HepG2 (cell line): Measurements from ENCODE around the gene CES3. TPM values are rescaled to one million over a fixed set of nuclear protein-coding genes. Genes with fewer than 3 reads are reported as not detected.

ENCODE experiments used
- BCL6 ChIP-seq: IDR thresholded peaks from 2 replicates; pipeline ENCODE4 v1.6.1; 2016; ENCODE audit warnings: missing genetic modification reagents, missing compliant biosample characterization
- BRCA1 ChIP-seq: sonication (generic); formaldehyde crosslinking; IDR thresholded peaks from 2 replicates; pipeline ENCODE4 v1.4.0; 2020; ENCODE audit warnings: missing genetic modification reagents
- CEBPG ChIP-seq: IDR thresholded peaks from 2 replicates; pipeline ENCODE4 v1.6.1; 2016
- CHD4 ChIP-seq: fragments of 200-600 bp; sonication (generic); IDR thresholded peaks from 2 replicates; pipeline ENCODE4 v1.7.0; 2017; ENCODE audit warnings: mild to moderate bottlenecking, low read length, borderline replicate concordance
- CREBL2 ChIP-seq: sonication (generic); formaldehyde crosslinking; IDR thresholded peaks from 2 replicates; pipeline ENCODE4 v1.8.1; 2023; ENCODE audit warnings: missing genetic modification reagents, mild to moderate bottlenecking, borderline replicate concordance
- FOXK1 ChIP-seq: sonication (generic); formaldehyde crosslinking; IDR thresholded peaks from 2 replicates; pipeline ENCODE4 v1.4.0; 2020; ENCODE audit warnings: low read depth, missing genetic modification reagents, borderline replicate concordance
- HNF4A ChIP-seq: sonication (generic); formaldehyde crosslinking; IDR thresholded peaks from 2 replicates; pipeline ENCODE4 v1.4.0; 2020; ENCODE audit warnings: missing genetic modification reagents
- PCBP2 ChIP-seq: fragments of 200-400 bp; formaldehyde crosslinking; optimal IDR thresholded peaks from 2 replicates; pipeline ENCODE3; 2018; ENCODE audit warnings: low read length, low read depth; ENCODE audit not compliant: poor library complexity, severe bottlenecking
- PTBP1 ChIP-seq: fragments of 200-400 bp; formaldehyde crosslinking; IDR thresholded peaks from 2 replicates; pipeline ENCODE4 v1.6.1; 2018; ENCODE audit warnings: low read length, low read depth; ENCODE audit not compliant: poor library complexity, severe bottlenecking
- RFXAP ChIP-seq: sonication (generic); formaldehyde crosslinking; IDR thresholded peaks from 2 replicates; pipeline ENCODE4 v1.4.0; 2020; ENCODE audit warnings: missing genetic modification reagents, borderline replicate concordance
- SMC3 ChIP-seq: IDR thresholded peaks from 2 replicates; pipeline ENCODE4 v1.6.1; 2011; ENCODE audit warnings: low read length, improper control_type of control experiment
- ZMAT5 ChIP-seq: sonication (generic); formaldehyde crosslinking; IDR thresholded peaks from 2 replicates; pipeline ENCODE4 v1.5.0; 2020; ENCODE audit warnings: mild to moderate bottlenecking, low read depth, missing genetic modification reagents, borderline replicate concordance
- ZMYM2 ChIP-seq: sonication (generic); formaldehyde crosslinking; IDR thresholded peaks from 2 replicates; pipeline ENCODE4 v1.8.0; 2022; ENCODE audit warnings: mild to moderate bottlenecking, missing genetic modification reagents
- ZNF136 ChIP-seq: sonication (generic); formaldehyde crosslinking; IDR thresholded peaks from 2 replicates; pipeline ENCODE4 v1.8.1; 2022; ENCODE audit warnings: low read depth, mild to moderate bottlenecking, moderate library complexity, missing genetic modification reagents
- ZNF180 ChIP-seq: sonication (generic); formaldehyde crosslinking; IDR thresholded peaks from 2 replicates; pipeline ENCODE4 v1.4.0; 2020; ENCODE audit warnings: low read depth, missing genetic modification reagents, borderline replicate concordance
- ZNF20 ChIP-seq: sonication (generic); formaldehyde crosslinking; IDR thresholded peaks from 2 replicates; pipeline ENCODE4 v1.4.0; 2020; ENCODE audit warnings: mild to moderate bottlenecking, moderate library complexity, missing genetic modification reagents
- ZNF562 ChIP-seq: sonication (generic); formaldehyde crosslinking; IDR thresholded peaks from 2 replicates; pipeline ENCODE4 v1.8.0; 2022; ENCODE audit warnings: missing genetic modification reagents, borderline replicate concordance
- ZNF691 ChIP-seq: sonication (generic); formaldehyde crosslinking; IDR thresholded peaks from 2 replicates; pipeline ENCODE4 v1.4.0; 2020; ENCODE audit warnings: missing genetic modification reagents, low read depth, mild to moderate bottlenecking, borderline replicate concordance
- ZNF749 ChIP-seq: sonication (generic); formaldehyde crosslinking; IDR thresholded peaks from 2 replicates; pipeline ENCODE4 v1.8.0; 2022; ENCODE audit warnings: mild to moderate bottlenecking, missing genetic modification reagents, moderate library complexity, borderline replicate concordance
- ZSCAN12 ChIP-seq: sonication (generic); formaldehyde crosslinking; IDR thresholded peaks from 2 replicates; pipeline ENCODE4 v1.9.0; 2021; ENCODE audit warnings: mild to moderate bottlenecking, missing genetic modification reagents
- polyA plus RNA-seq, 8 experiments: library from polyadenylated mRNA; depleted of rRNA in 3 of 8; stranded (reverse) in 7 of 8; unstranded in 1 of 8; fragments of >200 nt; fragmentation: Illumina TruSeq in 4 of 8; extraction: Trizol in 4 of 8; gene quantifications; 2 replicates each; pipeline versions ENCODE4 v1.2.1 to v1.2.3, GENCODE V29; 2011 to 2016; ENCODE audit warnings: low read depth in 4 of 8, missing spikeins in 1 of 8, mixed read lengths in 1 of 8; ENCODE audit not compliant: insufficient read depth in 1 of 8
- total RNA-seq, 5 experiments: library from RNA; depleted of rRNA; stranded (reverse); fragments of >200 nt; fragmentation: Illumina TruSeq; extraction: Trizol; gene quantifications; 2 replicates each; pipeline ENCODE4 v1.2.3, GENCODE V29; 2016; ENCODE audit warnings: low read depth in 1 of 5
- TF ChIP-seq, protein P1 (sequence below): IDR thresholded peaks from 2 replicates; pipeline ENCODE4 v1.6.1; 2016; ENCODE audit warnings: low read depth
- TF ChIP-seq, protein P2 (sequence below): sonication (generic); formaldehyde crosslinking; conservative IDR thresholded peaks from 2 replicates; pipeline ENCODE4 v1.4.0; 2020; ENCODE audit warnings: missing genetic modification reagents

CES3 gene
- total and polyA plus RNA-seq, 2 of the 13 experiments (the other 11 are each of a cell fraction or from before 2014, with no cell fraction given) = 6.6 to 17.4 TPM

DNA sequence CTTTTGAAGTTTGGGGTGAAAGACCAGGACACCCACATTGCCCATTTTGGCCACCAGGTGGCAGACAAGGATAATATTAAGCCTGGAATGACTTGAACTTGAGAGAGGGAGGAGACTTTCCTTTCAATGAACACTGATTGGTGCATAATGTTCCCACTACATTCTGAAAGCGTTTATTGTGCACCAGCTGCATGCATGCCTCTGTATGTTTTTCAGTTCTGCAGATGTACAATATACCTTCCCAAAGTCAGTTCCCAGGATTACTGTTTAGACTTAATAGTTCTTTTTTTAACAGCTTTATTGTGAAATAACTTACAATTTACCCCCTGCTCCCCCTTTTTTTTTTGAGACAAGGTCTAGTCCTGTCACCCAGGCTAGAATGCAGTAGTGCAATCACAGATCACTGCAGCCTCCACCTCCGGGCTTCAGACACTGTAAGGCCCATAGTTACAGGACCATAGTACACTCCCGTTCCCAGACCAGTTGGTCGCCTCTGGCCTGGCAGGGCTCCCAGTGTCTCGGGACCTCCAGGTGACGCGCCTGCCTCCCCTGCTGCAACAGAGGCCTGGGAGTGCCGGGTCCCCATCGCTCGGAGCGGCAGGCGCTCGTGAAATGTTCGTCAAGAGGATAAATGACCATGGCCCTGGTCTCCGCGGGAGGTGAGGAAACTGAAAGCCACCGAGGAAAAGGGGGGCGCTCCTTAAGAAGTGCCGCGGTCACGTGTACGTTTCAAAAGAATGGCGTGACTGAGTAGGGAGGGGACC is 13.6 kb upstream of the CES3 start (continued):
- TF ChIP-seq PTBP1 (no peak), ZNF20 (CRISPR knock-in tag) (no peak), ZNF136 (peak; percentile 67; the same call in 1 of the 2 replicates), ZMYM2 (CRISPR knock-in tag) (peak; percentile 58; the same call in 1 of the 2 replicates), SMC3 (peak; percentile 87), ZNF180 (CRISPR knock-in tag) (no peak), ZMAT5 (no peak), ZNF562 (CRISPR knock-in tag) (no peak), CREBL2 (CRISPR knock-in tag) (no peak), RFXAP (CRISPR knock-in tag) (0 out of 2 replicates have a peak, but pooled peaks have one; percentile 18), CHD4 (peak; percentile 54; the same call in 1 of the 2 replicates), HNF4A (0 out of 2 replicates have a peak, but pooled peaks have one; percentile 3), ZSCAN12 (0 out of 2 replicates have a peak, but pooled peaks have one; percentile 31), FOXK1 (CRISPR knock-in tag) (peak; percentile 36; the same call in 1 of the 2 replicates), ZNF691 (CRISPR knock-in tag) (0 out of 2 replicates have a peak, but pooled peaks have one; percentile 30), BRCA1 (0 out of 2 replicates have a peak, but pooled peaks have one; percentile 27), ZNF749 (no peak), BCL6 (CRISPR knock-in tag) (peak; percentile 45; the same call in 1 of the 2 replicates), PCBP2 (no peak), CEBPG (CRISPR knock-in tag) (0 out of 2 replicates have a peak, but pooled peaks have one; percentile 31)
- TF ChIP-seq, protein P1, sequence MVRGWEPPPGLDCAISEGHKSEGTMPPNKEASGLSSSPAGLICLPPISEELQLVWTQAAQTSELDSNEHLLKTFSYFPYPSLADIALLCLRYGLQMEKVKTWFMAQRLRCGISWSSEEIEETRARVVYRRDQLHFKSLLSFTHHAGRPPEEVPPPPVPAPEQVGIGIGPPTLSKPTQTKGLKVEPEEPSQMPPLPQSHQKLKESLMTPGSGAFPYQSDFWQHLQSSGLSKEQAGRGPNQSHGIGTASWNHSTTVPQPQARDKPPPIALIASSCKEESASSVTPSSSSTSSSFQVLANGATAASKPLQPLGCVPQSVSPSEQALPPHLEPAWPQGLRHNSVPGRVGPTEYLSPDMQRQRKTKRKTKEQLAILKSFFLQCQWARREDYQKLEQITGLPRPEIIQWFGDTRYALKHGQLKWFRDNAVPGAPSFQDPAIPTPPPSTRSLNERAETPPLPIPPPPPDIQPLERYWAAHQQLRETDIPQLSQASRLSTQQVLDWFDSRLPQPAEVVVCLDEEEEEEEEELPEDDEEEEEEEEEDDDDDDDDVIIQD = 0 out of 2 replicates have a peak, but pooled peaks have one; percentile 18
- TF ChIP-seq, protein P2, sequence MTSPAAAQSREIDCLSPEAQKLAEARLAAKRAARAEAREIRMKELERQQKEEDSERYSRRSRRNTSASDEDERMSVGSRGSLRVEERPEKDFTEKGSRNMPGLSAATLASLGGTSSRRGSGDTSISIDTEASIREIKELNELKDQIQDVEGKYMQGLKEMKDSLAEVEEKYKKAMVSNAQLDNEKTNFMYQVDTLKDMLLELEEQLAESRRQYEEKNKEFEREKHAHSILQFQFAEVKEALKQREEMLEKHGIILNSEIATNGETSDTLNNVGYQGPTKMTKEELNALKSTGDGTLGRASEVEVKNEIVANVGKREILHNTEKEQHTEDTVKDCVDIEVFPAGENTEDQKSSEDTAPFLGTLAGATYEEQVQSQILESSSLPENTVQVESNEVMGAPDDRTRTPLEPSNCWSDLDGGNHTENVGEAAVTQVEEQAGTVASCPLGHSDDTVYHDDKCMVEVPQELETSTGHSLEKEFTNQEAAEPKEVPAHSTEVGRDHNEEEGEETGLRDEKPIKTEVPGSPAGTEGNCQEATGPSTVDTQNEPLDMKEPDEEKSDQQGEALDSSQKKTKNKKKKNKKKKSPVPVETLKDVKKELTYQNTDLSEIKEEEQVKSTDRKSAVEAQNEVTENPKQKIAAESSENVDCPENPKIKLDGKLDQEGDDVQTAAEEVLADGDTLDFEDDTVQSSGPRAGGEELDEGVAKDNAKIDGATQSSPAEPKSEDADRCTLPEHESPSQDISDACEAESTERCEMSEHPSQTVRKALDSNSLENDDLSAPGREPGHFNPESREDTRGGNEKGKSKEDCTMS (CRISPR knock-in tag) = no peak
